H1 (cell line): ENCODE data around the gene ITGAE. TPM values are rescaled to one million over a fixed set of nuclear protein-coding genes. Genes with fewer than 3 reads are reported as not detected.

Experiments used
- CTCF ChIA-PET: fragments of 300-600 bp; sonication (Branson Sonifier 250); formaldehyde crosslinking; loops from one replicate; lab custom pipeline; 2021; ENCODE audit not compliant: partially characterized antibody; lab: Charles Lee
- POLR2A ChIA-PET: fragments of 300-600 bp; sonication (Branson Sonifier 250); formaldehyde crosslinking; loops from one replicate; lab custom pipeline; 2021; ENCODE audit warnings: inconsistent platforms; ENCODE audit not compliant: partially characterized antibody; lab: Charles Lee
- DNase-seq, 2 experiments: peaks; one replicate each; pipeline versions ENCODE4 v3.0.0 to v3.0.0-alpha.2; 2010 to 2022; ENCODE audit warnings: low spot score in 2 of 2, low read depth in 1 of 2, mixed read lengths in 1 of 2
- FAIRE-seq: peaks from 2 replicates; lab custom pipeline; 2011; peaks lifted over from hg19 to GRCh38; lab: Jason Lieb, UNC
- H2AFZ ChIP-seq: 2 replicates; pipeline ENCODE4 v1.8.1; 2012; ENCODE audit warnings: low read length, inconsistent platforms
- H2AK5ac ChIP-seq: 2 replicates; pipeline ENCODE4 v1.6.1; 2013; ENCODE audit warnings: low read depth, low read length
- H2BK120ac ChIP-seq: replicated peaks from 2 replicates; pipeline ENCODE3; 2013; ENCODE audit warnings: low read depth, low read length, inconsistent platforms
- H2BK12ac ChIP-seq: 2 replicates; pipeline ENCODE4 v1.6.1; 2013; ENCODE audit warnings: low read depth, low read length
- H2BK15ac ChIP-seq: 2 replicates; pipeline ENCODE4 v1.6.1; 2013; ENCODE audit warnings: low read length
- H2BK20ac ChIP-seq: 2 replicates; pipeline ENCODE4 v1.6.1; 2013; ENCODE audit warnings: low read length
- H2BK5ac ChIP-seq: 2 replicates; pipeline ENCODE4 v1.6.1; 2013; ENCODE audit warnings: low read depth, low read length
- H3K14ac ChIP-seq: 2 replicates; pipeline ENCODE4 v1.6.1; 2013; ENCODE audit warnings: inconsistent platforms; ENCODE audit not compliant: insufficient read length
- H3K18ac ChIP-seq: 2 replicates; pipeline ENCODE4 v1.6.1; 2013; ENCODE audit warnings: low read length; ENCODE audit errors: extremely low read depth
- H3K23ac ChIP-seq: 2 replicates; pipeline ENCODE4 v1.6.1; 2013; ENCODE audit warnings: inconsistent platforms; ENCODE audit not compliant: insufficient read length
- H3K23me2 ChIP-seq: 2 replicates; pipeline ENCODE4 v1.6.1; 2013; ENCODE audit warnings: low read depth, low read length
- H3K27ac ChIP-seq: 2 replicates; pipeline ENCODE4 v1.6.1; 2011; ENCODE audit warnings: low read depth, low read length, inconsistent platforms
- H3K27me3 ChIP-seq, 4 experiments: replicated peaks in 1 of 4; 1 replicate in 1 of 4; 2 replicates in 3 of 4; pipeline versions ENCODE4 v1.6.1 to v1.8.1; 2011 to 2013; ENCODE audit warnings: low read length in 3 of 4, mild to moderate bottlenecking in 3 of 4, inconsistent platforms in 2 of 4, mixed read lengths in 2 of 4, moderate library complexity in 1 of 4; ENCODE audit not compliant: control insufficient read depth in 3 of 4, insufficient read depth in 3 of 4; ENCODE audit errors: extremely low read depth in 1 of 4
- H3K36me3 ChIP-seq, 4 experiments: 2 replicates each; pipeline versions ENCODE4 v1.6.1 to v1.8.1; 2011 to 2013; ENCODE audit warnings: mild to moderate bottlenecking in 4 of 4, low read length in 3 of 4, moderate library complexity in 2 of 4, control low read depth in 1 of 4, inconsistent platforms in 1 of 4; ENCODE audit not compliant: insufficient read depth in 4 of 4, control insufficient read depth in 2 of 4
- H3K4ac ChIP-seq: replicated peaks from 2 replicates; pipeline ENCODE3; 2013; ENCODE audit warnings: low read length, low read depth, mixed read lengths, inconsistent platforms; ENCODE audit not compliant: insufficient read length
- H3K4me1 ChIP-seq, 4 experiments: replicated peaks in 1 of 4; 1 replicate in 1 of 4; 2 replicates in 3 of 4; pipeline versions ENCODE4 v1.6.1 to v1.8.1; 2011 to 2013; ENCODE audit warnings: low read length in 3 of 4, inconsistent platforms in 2 of 4, mixed read lengths in 1 of 4; ENCODE audit not compliant: insufficient read depth in 4 of 4, control insufficient read depth in 3 of 4
- H3K4me2 ChIP-seq, 2 experiments: 2 replicates each; pipeline versions ENCODE4 v1.6.1 to v1.8.1; 2011 to 2013; ENCODE audit warnings: low read depth in 2 of 2, low read length in 2 of 2, control low read depth in 1 of 2, inconsistent platforms in 1 of 2, mild to moderate bottlenecking in 1 of 2; ENCODE audit not compliant: insufficient read depth in 1 of 2
- H3K4me3 ChIP-seq, 4 experiments: fragments of 200-600, 300-600 bp in 1 of 4; sonication (generic), shearing (Covaris generic), sonication (Bioruptor Twin) in 1 of 4; 2 replicates each; pipeline versions ENCODE4 v1.5.1 to v1.8.1; 2011 to 2016; ENCODE audit warnings: low read length in 4 of 4, low read depth in 3 of 4, control low read depth in 2 of 4, inconsistent platforms in 2 of 4, mild to moderate bottlenecking in 2 of 4, mixed read lengths in 1 of 4, moderate library complexity in 1 of 4; ENCODE audit not compliant: insufficient read depth in 2 of 4; ENCODE audit errors: extremely low read depth in 1 of 4
- H3K56ac ChIP-seq: replicated peaks from 2 replicates; pipeline ENCODE3; 2013; ENCODE audit warnings: low read depth, mild to moderate bottlenecking, mixed read lengths, low read length, inconsistent platforms; ENCODE audit not compliant: insufficient read length
- H3K79me1 ChIP-seq: 2 replicates; pipeline ENCODE4 v1.6.1; 2013; ENCODE audit warnings: low read depth, low read length, control low read depth
- H3K79me2 ChIP-seq, 2 experiments: 2 replicates each; pipeline versions ENCODE4 v1.6.1 to v1.8.1; 2012 to 2013; ENCODE audit warnings: low read length in 2 of 2, mild to moderate bottlenecking in 2 of 2, inconsistent platforms in 1 of 2; ENCODE audit not compliant: insufficient read depth in 2 of 2, control insufficient read depth in 1 of 2
- H3K9ac ChIP-seq, 4 experiments: replicated peaks in 1 of 4; 1 replicate in 1 of 4; 2 replicates in 3 of 4; pipeline versions ENCODE4 v1.6.1 to v1.8.1; 2011 to 2013; ENCODE audit warnings: low read depth in 3 of 4, low read length in 3 of 4, control low read depth in 2 of 4, mild to moderate bottlenecking in 2 of 4, moderate library complexity in 2 of 4, inconsistent platforms in 1 of 4; ENCODE audit errors: extremely low read depth in 1 of 4
- H3K9me3 ChIP-seq, 2 experiments: 2 replicates each; pipeline versions ENCODE4 v1.6.1 to v1.8.1; 2012 to 2013; ENCODE audit warnings: mild to moderate bottlenecking in 2 of 2, moderate library complexity in 2 of 2, control low read depth in 1 of 2, inconsistent platforms in 1 of 2, low read depth in 1 of 2, low read length in 1 of 2, mixed read lengths in 1 of 2; ENCODE audit not compliant: insufficient read depth in 2 of 2
- H4K20me1 ChIP-seq, 2 experiments: replicated peaks in 1 of 2; 2 replicates each; pipeline versions ENCODE3 to v1.8.1; 2011 to 2013; ENCODE audit warnings: inconsistent platforms in 2 of 2, low read length in 2 of 2, mild to moderate bottlenecking in 1 of 2; ENCODE audit not compliant: insufficient read depth in 2 of 2, control insufficient read depth in 1 of 2
- H4K5ac ChIP-seq: 2 replicates; pipeline ENCODE4 v1.6.1; 2013; ENCODE audit warnings: low read length, low read depth, mixed read lengths, inconsistent platforms; ENCODE audit not compliant: insufficient read length
- H4K8ac ChIP-seq: 2 replicates; pipeline ENCODE4 v1.8.0; 2013; ENCODE audit warnings: mild to moderate bottlenecking, moderate library complexity, low read length, inconsistent platforms; ENCODE audit not compliant: insufficient read depth; ENCODE audit errors: extremely low read depth
- H4K91ac ChIP-seq: replicated peaks from 2 replicates; pipeline ENCODE3; 2013; ENCODE audit warnings: low read length, mixed read lengths, inconsistent platforms; ENCODE audit not compliant: insufficient read length
- ATF2 ChIP-seq: IDR thresholded peaks from 2 replicates; pipeline ENCODE4 v1.6.1; 2012; ENCODE audit warnings: low read length, inconsistent platforms
- EGR1 ChIP-seq: IDR thresholded peaks from 2 replicates; pipeline ENCODE4 v1.6.1; 2011; ENCODE audit warnings: low read depth, low read length, borderline replicate concordance
- EZH2 ChIP-seq: fragments of 200-600 bp; sonication (generic); IDR thresholded peaks from 2 replicates; pipeline ENCODE4 v1.7.1; 2012; ENCODE audit warnings: low read depth, mild to moderate bottlenecking, moderate library complexity, low read length, inconsistent platforms; ENCODE audit not compliant: severe bottlenecking
- KDM5A ChIP-seq: fragments of 200-600 bp; IDR thresholded peaks from 2 replicates; pipeline ENCODE4 v1.7.1; 2012; ENCODE audit warnings: mild to moderate bottlenecking, low read length, inconsistent platforms, mixed read lengths
- MAFK ChIP-seq: IDR thresholded peaks from 2 replicates; pipeline ENCODE4 v1.6.1; 2012; ENCODE audit warnings: low read depth, mild to moderate bottlenecking, improper control_type of control experiment, low read length
- RXRA ChIP-seq: IDR thresholded peaks from 2 replicates; pipeline ENCODE4 v1.6.1; 2011; ENCODE audit warnings: low read depth, mild to moderate bottlenecking, low read length, moderate library complexity; ENCODE audit not compliant: insufficient read depth
- SIN3A ChIP-seq, 2 experiments: IDR thresholded peaks in 1 of 2; conservative IDR thresholded peaks in 1 of 2; 2 replicates each; pipeline ENCODE4 v1.6.1; 2011 to 2012; ENCODE audit warnings: low read length in 2 of 2, improper control_type of control experiment in 1 of 2, low read depth in 1 of 2, mild to moderate bottlenecking in 1 of 2
- SIX5 ChIP-seq: IDR thresholded peaks from 2 replicates; pipeline ENCODE4 v1.6.1; 2011; ENCODE audit warnings: mild to moderate bottlenecking, low read depth, low read length
- TAF1 ChIP-seq: IDR thresholded peaks from 2 replicates; pipeline ENCODE4 v1.6.1; 2011; ENCODE audit warnings: mild to moderate bottlenecking, low read depth, low read length
- TCF12 ChIP-seq: IDR thresholded peaks from 2 replicates; pipeline ENCODE4 v1.6.1; 2011; ENCODE audit warnings: low read depth, mild to moderate bottlenecking, low read length
- USF2 ChIP-seq: IDR thresholded peaks from 2 replicates; pipeline ENCODE4 v1.6.1; 2011; ENCODE audit warnings: low read length, improper control_type of control experiment
- WGBS, 2 experiments: shearing (Covaris generic) in 1 of 2; methylation state at CpG; one replicate each; pipeline versions ENCODE4 v1.1.6 to v1.1.7; 2013 to 2015; ENCODE audit warnings: low lambda C conversion rate in 2 of 2, mixed read lengths in 2 of 2, inconsistent platforms in 1 of 2, low coverage in 1 of 2, missing lambda C conversion rate in 1 of 2; ENCODE audit not compliant: insufficient replicate concordance in 2 of 2, insufficient coverage in 1 of 2, insufficient read length in 1 of 2; ENCODE audit errors: extremely low coverage in 1 of 2, missing lambda C conversion rate in 1 of 2; 5-methylcytosine and 5-hydroxymethylcytosine counted together
- polyA plus RNA-seq, 7 experiments: library from polyadenylated mRNA; depleted of rRNA in 3 of 7; stranded (reverse) in 5 of 7; unstranded in 2 of 7; fragments of >200 nt in 5 of 7; fragments of 200-250 nt in 2 of 7; gene quantifications; 1 replicate in 5 of 7; 2 replicates in 1 of 7; 4 replicates in 1 of 7; pipeline versions ENCODE4 v1.2.1 to v1.2.3, GENCODE V29; 2011 to 2013; ENCODE audit warnings: missing spikeins in 2 of 7, mixed read lengths in 2 of 7
- total RNA-seq: library from RNA; stranded (reverse); fragmentation: NEBNext Ultra II Directional; extraction: Animal tissue kit (Norgen Biotek cat#: 25700); gene quantifications from 2 replicates; pipeline ENCODE4 v1.2.1, GENCODE V29; 2021

The ITGAE gene
- total and polyA plus RNA-seq, 2 of the 8 experiments (the other 6 are each of a cell fraction or from before 2014, with no cell fraction given) = 23.2 to 43.1 TPM

GRCh38 chr17:3688852-3689261 lies 112.1 kb downstream of the ITGAE start:
- no peak overlapping the region for H3K23ac ChIP-seq
- 0 out of 2 replicates have a peak overlapping the region, but pooled peaks have one; percentile 7 for H2BK5ac ChIP-seq
- H2AK5ac ChIP-seq = no peak overlapping the region
- no peak overlapping the region for H4K8ac ChIP-seq
- 91% methylated on average over 11 of the region's 14 CpGs; no CpG with 5 or more reads in 1 of the 2 experiments for WGBS, 2 experiments
- H3K79me2 ChIP-seq = no peaks in the 10 kb centered on the region
- no peak overlapping the region for H3K9ac ChIP-seq
- no peak overlapping the region for H3K56ac ChIP-seq
- H4K20me1 ChIP-seq = peaks cover 0 to 4% of the 10 kb centered on the region in 2 experiments
- H3K27me3 ChIP-seq = no peaks in the 10 kb centered on the region
- H2AFZ ChIP-seq = no peak overlapping the region
- H3K23me2 ChIP-seq = no peaks in the 10 kb centered on the region
- H3K27ac ChIP-seq = no peak overlapping the region
- H4K5ac ChIP-seq = no peak overlapping the region
- no peaks in the 10 kb centered on the region for H3K9me3 ChIP-seq
- H3K4me3 ChIP-seq = no peak overlapping the region
- no peak overlapping the region for H3K4ac ChIP-seq
- no peak overlapping the region for H2BK120ac ChIP-seq
- DNase-seq = peak in 1 of 2 experiments; percentile 45
- H3K14ac ChIP-seq = no peak overlapping the region
- POLR2A ChIA-PET = interaction anchor here (0.6 kb wide), 1 partner anchor 204 kb away, joined by 3 read pairs; the partner anchor contains the start of gene CAMKK1
- CTCF ChIA-PET = interaction anchor here (1.4 to 3.2 kb wide), 3 partner anchors 10 to 15 kb away, joined by 3 to 17 read pairs (median 4); no protein-coding TSS in a partner anchor
- no peaks in the 10 kb centered on the region for H3K36me3 ChIP-seq
- no peak overlapping the region for H2BK15ac ChIP-seq
- H3K79me1 ChIP-seq = no peaks in the 10 kb centered on the region
- no peak overlapping the region for H4K91ac ChIP-seq
- H2BK20ac ChIP-seq = no peak overlapping the region
- FAIRE-seq = no peak
- H3K4me1 ChIP-seq = peaks cover 0 to 3% (median 0%) of the 10 kb centered on the region in 4 experiments; a peak in 3 of 7 replicates
- no peak overlapping the region for H3K18ac ChIP-seq
- H3K4me2 ChIP-seq = no peak overlapping the region
- no peak overlapping the region for H2BK12ac ChIP-seq
- no peak for TF ChIP-seq ATF2
- no peak for TF ChIP-seq TCF12
- TF ChIP-seq EGR1 = no peak
- no peak for TF ChIP-seq MAFK
- TF ChIP-seq EZH2 = no peak
- TF ChIP-seq USF2 = no peak
- no peak for TF ChIP-seq KDM5A
- TF ChIP-seq TAF1 = no peak
- TF ChIP-seq RXRA = no peak
- TF ChIP-seq SIN3A (conservative IDR thresholded peaks at IDR 0.05 in 1 of 2, IDR thresholded peaks at IDR 0.05 in 1 of 2; ENCODE audit: low read depth in 1 of 2, low read length in 2 of 2) = no peak
- TF ChIP-seq SIX5 = no peak
